PC-3 (cell line): ENCODE results near the gene TRIM71. TPM values are rescaled to one million over a fixed set of nuclear protein-coding genes. Genes with fewer than 3 reads are reported as not detected.

Experiments
- ATAC-seq: fragments of 200-7000 bp; cut with Tn5 transposase; 2 replicates; pipeline ENCODE4 v1.9.1; 2020; ENCODE audit warnings: mild to moderate bottlenecking, moderate library complexity
- BruUV-seq: library from RNA; stranded (reverse); fragments of 400-500 nt; replicated peaks from 2 replicates; lab custom pipeline; 2021; lab: Mats Ljungman, UMichigan
- CTCF ChIA-PET: fragments of 300-600 bp; sonication (Branson Sonifier 250); formaldehyde crosslinking; loops from one replicate; lab custom pipeline; 2022; ENCODE audit warnings: antibody characterized with exemption; lab: Charles Lee
- POLR2A ChIA-PET: fragments of 300-600 bp; sonication (Branson Sonifier 250); formaldehyde crosslinking; loops from one replicate; lab custom pipeline; 2022; ENCODE audit warnings: antibody characterized with exemption; ENCODE audit not compliant: unreplicated experiment; lab: Charles Lee
- DNase-seq: peaks from one replicate; pipeline ENCODE4 v3.0.0-alpha.2; 2015
- H2AFZ ChIP-seq: fragments of 300-600 bp; sonication (generic); 2 replicates; pipeline ENCODE4 v1.6.0; 2016; ENCODE audit warnings: antibody characterized with exemption, low read length
- H3F3A ChIP-seq: fragments of 300-600 bp; sonication (generic); one replicate; pipeline ENCODE4 v1.6.0; 2017; ENCODE audit warnings: antibody characterized with exemption, low read length, control low read depth, mild to moderate bottlenecking; ENCODE audit not compliant: unreplicated experiment
- H3K27ac ChIP-seq: fragments of 300-600 bp; sonication (generic); 2 replicates; pipeline ENCODE4 v1.5.1; 2016; ENCODE audit warnings: mild to moderate bottlenecking, low read length
- H3K27me3 ChIP-seq: fragments of 300-600 bp; sonication (generic); 2 replicates; pipeline ENCODE4 v1.6.1; 2016; ENCODE audit warnings: low read length, mixed read lengths
- H3K36me3 ChIP-seq: fragments of 300-600 bp; sonication (generic); 2 replicates; pipeline ENCODE4 v1.6.1; 2016; ENCODE audit warnings: low read depth, mixed run types, low read length, mixed read lengths
- H3K4me1 ChIP-seq: fragments of 300-600 bp; sonication (generic); 2 replicates; pipeline ENCODE4 v1.5.1; 2016; ENCODE audit warnings: low read length; ENCODE audit not compliant: insufficient read depth
- H3K4me2 ChIP-seq: fragments of 300-600 bp; sonication (generic); 2 replicates; pipeline ENCODE4 v1.6.0; 2016; ENCODE audit warnings: low read length
- H3K4me3 ChIP-seq: fragments of 300-600 bp; sonication (generic); 2 replicates; pipeline ENCODE4 v1.5.1; 2016; ENCODE audit warnings: mild to moderate bottlenecking, low read length, mixed read lengths
- H3K79me2 ChIP-seq: fragments of 300-600 bp; sonication (generic); 2 replicates; pipeline ENCODE4 v1.6.1; 2017; ENCODE audit warnings: low read length, mixed read lengths
- H3K9ac ChIP-seq: fragments of 300-600 bp; sonication (generic); 2 replicates; pipeline ENCODE4 v1.6.0; 2016; ENCODE audit warnings: mild to moderate bottlenecking, low read length
- H3K9me2 ChIP-seq: fragments of 300-600 bp; sonication (generic); replicated peaks from 2 replicates; pipeline ENCODE4 v1.6.1; 2016; ENCODE audit warnings: mixed run types, low read length, mixed read lengths
- H3K9me3 ChIP-seq: fragments of 300-600 bp; sonication (generic); 2 replicates; pipeline ENCODE4 v1.6.1; 2016; ENCODE audit warnings: low read length, mixed read lengths
- H4K20me1 ChIP-seq: fragments of 300-600 bp; sonication (generic); 2 replicates; pipeline ENCODE4 v1.6.1; 2016; ENCODE audit warnings: low read length, mixed read lengths
- EZH2 ChIP-seq: fragments of 300-600 bp; sonication (generic); IDR thresholded peaks from one replicate; pipeline ENCODE4 v1.6.1; 2017; ENCODE audit warnings: antibody characterized with exemption, mild to moderate bottlenecking, low read length; ENCODE audit not compliant: unreplicated experiment
- EZH2phosphoT487 ChIP-seq: fragments of 300-600 bp; sonication (generic); IDR thresholded peaks from 2 replicates; pipeline ENCODE4 v1.6.1; 2018; ENCODE audit warnings: mild to moderate bottlenecking, antibody characterized with exemption, low read length, borderline replicate concordance
- intact Hi-C: fragments of 100-400 bp; cut with micrococcal nuclease; formaldehyde crosslinking; loops from 2 replicates; pipeline ENCODE4 v1.9.0; 2023
- total RNA-seq: library from RNA; depleted of rRNA; stranded (reverse); fragments of >200 nt; gene quantifications from 2 replicates; pipeline ENCODE4 v1.2.3, GENCODE V29; 2014
- TF ChIP-seq, protein P1 (sequence below): fragments of 300-600 bp; sonication (generic); conservative IDR thresholded peaks from 2 replicates; pipeline ENCODE4 v1.5.1; 2017; ENCODE audit warnings: antibody characterized with exemption, low read depth, mild to moderate bottlenecking, low read length

TRIM71 gene
- total RNA-seq, 1 experiment from 2014 or later, result 0.11 TPM

DNA sequence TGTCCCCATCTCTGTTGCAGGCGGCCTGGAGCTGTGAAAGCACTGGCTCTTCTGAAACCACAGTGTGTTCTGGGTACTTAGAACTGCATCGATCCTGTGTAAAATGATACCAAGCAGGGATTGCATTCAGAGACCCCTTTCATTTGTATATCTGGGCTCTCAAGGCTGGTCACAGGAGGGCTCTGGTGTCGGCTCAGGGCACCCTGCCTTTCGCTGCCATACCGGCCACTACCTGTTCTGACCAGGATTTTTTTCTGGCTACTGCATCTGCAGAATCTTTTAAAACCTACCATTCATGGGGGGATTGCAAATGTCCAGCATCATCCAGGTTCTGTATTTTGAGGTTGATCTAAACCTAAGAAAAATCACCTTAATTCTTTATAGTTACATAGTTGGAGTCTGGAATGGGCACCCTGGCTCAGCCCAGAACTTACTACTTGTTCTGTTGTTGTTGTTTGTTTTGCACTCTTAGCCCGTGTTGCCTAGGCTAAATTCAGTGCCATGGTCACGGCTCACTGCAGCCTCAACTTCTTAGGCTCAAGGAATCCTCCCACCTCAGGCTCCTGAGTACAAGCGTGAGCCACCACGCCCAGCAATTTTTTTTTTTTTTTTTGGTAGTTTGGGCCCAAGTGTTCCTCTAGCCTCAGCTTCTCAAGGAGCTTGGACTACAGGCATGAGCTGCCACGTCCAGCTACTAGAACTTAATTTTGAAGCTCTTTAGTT, 52.7 kb downstream of the TRIM71 start:
- Histone ChIP-seq H3K79me2 (no peaks in the 10 kb centered on the region), H3K4me3 (no peak overlapping the region), H3K9ac (no peak overlapping the region), H4K20me1 (no peaks in the 10 kb centered on the region), H3F3A (no peaks in the 10 kb centered on the region), H3K9me3 (no peaks in the 10 kb centered on the region), H3K4me1 (peaks cover 30% of the 10 kb centered on the region), H3K4me2 (no peak overlapping the region), H3K27ac (no peak overlapping the region), H2AFZ (no peak overlapping the region), H3K36me3 (no peaks in the 10 kb centered on the region), H3K9me2 (no peaks in the 10 kb centered on the region), H3K27me3 (no peaks in the 10 kb centered on the region)
- ChIA-PET POLR2A (no interaction called here), CTCF (no interaction called here)
- TF ChIP-seq EZH2phosphoT487 (no peak), EZH2 (no peak)
- TF ChIP-seq, protein P1, sequence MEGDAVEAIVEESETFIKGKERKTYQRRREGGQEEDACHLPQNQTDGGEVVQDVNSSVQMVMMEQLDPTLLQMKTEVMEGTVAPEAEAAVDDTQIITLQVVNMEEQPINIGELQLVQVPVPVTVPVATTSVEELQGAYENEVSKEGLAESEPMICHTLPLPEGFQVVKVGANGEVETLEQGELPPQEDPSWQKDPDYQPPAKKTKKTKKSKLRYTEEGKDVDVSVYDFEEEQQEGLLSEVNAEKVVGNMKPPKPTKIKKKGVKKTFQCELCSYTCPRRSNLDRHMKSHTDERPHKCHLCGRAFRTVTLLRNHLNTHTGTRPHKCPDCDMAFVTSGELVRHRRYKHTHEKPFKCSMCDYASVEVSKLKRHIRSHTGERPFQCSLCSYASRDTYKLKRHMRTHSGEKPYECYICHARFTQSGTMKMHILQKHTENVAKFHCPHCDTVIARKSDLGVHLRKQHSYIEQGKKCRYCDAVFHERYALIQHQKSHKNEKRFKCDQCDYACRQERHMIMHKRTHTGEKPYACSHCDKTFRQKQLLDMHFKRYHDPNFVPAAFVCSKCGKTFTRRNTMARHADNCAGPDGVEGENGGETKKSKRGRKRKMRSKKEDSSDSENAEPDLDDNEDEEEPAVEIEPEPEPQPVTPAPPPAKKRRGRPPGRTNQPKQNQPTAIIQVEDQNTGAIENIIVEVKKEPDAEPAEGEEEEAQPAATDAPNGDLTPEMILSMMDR, result no peak
- ATAC-seq, result no peak
- DNase-seq, result no peak
- intact Hi-C loops, result no loop called here
- no TSS peak for BruUV-seq

DNA sequence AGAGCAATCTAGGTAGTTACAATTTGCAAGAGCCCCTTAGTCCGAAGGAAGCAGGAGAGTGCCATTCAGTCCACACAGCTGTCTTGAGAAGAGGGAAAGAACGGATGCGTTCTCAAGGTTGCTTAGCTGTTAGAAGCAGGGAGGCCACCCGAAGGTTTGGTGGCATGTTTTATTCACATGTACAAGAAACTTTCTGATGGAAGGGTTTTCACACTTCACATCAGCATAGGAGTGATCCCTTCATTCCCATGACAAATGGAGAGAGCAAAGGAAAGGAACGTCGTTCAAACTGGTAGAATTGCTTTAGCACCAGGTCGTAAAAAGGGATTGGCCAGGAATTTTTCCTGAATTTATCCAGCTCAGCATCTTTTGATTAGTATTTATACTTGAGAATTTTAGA, 53.5 kb downstream of the TRIM71 start:
- Histone ChIP-seq H3K4me2 (no peak overlapping the region), H3K4me1 (peaks cover 30% of the 10 kb centered on the region), H4K20me1 (no peaks in the 10 kb centered on the region), H2AFZ (no peak overlapping the region), H3K9ac (no peak overlapping the region), H3F3A (no peaks in the 10 kb centered on the region), H3K36me3 (no peaks in the 10 kb centered on the region), H3K9me2 (no peaks in the 10 kb centered on the region), H3K27me3 (no peaks in the 10 kb centered on the region), H3K27ac (no peak overlapping the region), H3K79me2 (no peaks in the 10 kb centered on the region), H3K9me3 (no peaks in the 10 kb centered on the region), H3K4me3 (no peak overlapping the region)
- intact Hi-C loops, result no loop called here
- POLR2A ChIA-PET, result no interaction called here
- CTCF ChIA-PET, result no interaction called here
- no TSS peak for BruUV-seq
- ATAC-seq (no peak), DNase-seq (no peak)
- no peak for TF ChIP-seq EZH2phosphoT487
- TF ChIP-seq, protein P1, result no peak
- TF ChIP-seq EZH2, result no peak
